Suprapubic skin (tissue), 4 donors: ENCODE measurements around the gene SLC25A42.

Source experiments
- POLR2A ChIP-seq, 2 donors: fragments of 450-650 bp; IDR thresholded peaks; one replicate each; pipeline ENCODE4 v1.6.1; 2017; ENCODE audit warnings: antibody characterized with exemption in 2 of 2, mild to moderate bottlenecking in 2 of 2, moderate library complexity in 2 of 2
- POLR2AphosphoS5 ChIP-seq, 3 donors: sonication (generic); formaldehyde crosslinking; IDR thresholded peaks; one replicate each; pipeline ENCODE4 v1.6.1; 2017; ENCODE audit warnings: antibody characterized with exemption in 3 of 3
- TF ChIP-seq, protein P1 (sequence below), 2 donors: fragments of 200-600 bp in 1 of 2; fragments of 450-650 bp in 1 of 2; sonication (generic) in 1 of 2; IDR thresholded peaks; one replicate each; pipeline ENCODE4 v1.5.1; 2016 to 2019; ENCODE audit warnings: antibody characterized with exemption in 2 of 2, mild to moderate bottlenecking in 1 of 2, moderate library complexity in 1 of 2

DNA sequence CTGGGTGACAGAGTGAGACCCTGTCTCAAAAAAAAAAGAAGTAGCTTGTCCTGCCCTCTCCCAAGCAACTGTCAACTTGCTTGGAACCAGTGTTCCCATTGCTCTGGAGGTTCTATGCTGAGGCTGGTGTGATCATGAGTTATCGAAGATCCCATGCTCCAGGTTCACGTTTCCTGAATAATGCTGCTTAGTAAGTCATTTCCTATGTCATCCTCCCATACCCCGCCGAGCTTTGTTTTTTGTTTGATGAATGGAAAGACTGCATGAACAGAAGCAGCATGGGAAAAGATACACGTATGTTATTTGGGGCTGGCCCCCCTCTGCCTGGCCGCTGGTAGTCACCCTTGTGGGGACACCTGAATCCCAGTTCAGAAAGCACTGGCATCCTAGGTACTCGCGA, 11.3 kb downstream of the SLC25A42 start:
- TF ChIP-seq, protein P1, sequence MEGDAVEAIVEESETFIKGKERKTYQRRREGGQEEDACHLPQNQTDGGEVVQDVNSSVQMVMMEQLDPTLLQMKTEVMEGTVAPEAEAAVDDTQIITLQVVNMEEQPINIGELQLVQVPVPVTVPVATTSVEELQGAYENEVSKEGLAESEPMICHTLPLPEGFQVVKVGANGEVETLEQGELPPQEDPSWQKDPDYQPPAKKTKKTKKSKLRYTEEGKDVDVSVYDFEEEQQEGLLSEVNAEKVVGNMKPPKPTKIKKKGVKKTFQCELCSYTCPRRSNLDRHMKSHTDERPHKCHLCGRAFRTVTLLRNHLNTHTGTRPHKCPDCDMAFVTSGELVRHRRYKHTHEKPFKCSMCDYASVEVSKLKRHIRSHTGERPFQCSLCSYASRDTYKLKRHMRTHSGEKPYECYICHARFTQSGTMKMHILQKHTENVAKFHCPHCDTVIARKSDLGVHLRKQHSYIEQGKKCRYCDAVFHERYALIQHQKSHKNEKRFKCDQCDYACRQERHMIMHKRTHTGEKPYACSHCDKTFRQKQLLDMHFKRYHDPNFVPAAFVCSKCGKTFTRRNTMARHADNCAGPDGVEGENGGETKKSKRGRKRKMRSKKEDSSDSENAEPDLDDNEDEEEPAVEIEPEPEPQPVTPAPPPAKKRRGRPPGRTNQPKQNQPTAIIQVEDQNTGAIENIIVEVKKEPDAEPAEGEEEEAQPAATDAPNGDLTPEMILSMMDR (IDR thresholded peaks at IDR 0.05): no peak
- TF ChIP-seq POLR2A (IDR thresholded peaks at IDR 0.05) (no peak), POLR2AphosphoS5 (IDR thresholded peaks at IDR 0.05) (no peak)
